Adrenal gland (tissue), 12 donors: ENCODE measurements around the gene DLK1. TPM values are rescaled to one million over a fixed set of nuclear protein-coding genes. Genes with fewer than 3 reads are reported as not detected.

Source experiments
- DNase-seq, 7 donors: peaks; one replicate each; pipeline ENCODE4 v3.0.0-alpha.2; 2019 to 2020
- H3K27ac ChIP-seq, 5 donors: fragments of 200-600 bp; sonication (generic) in 4 of 5; 1 replicate in 3 of 5; 2 replicates in 2 of 5; pipeline versions ENCODE4 v1.5.1 to v1.8.0; 2016 to 2020; ENCODE audit warnings: mild to moderate bottlenecking in 1 of 5
- H3K27me3 ChIP-seq: fragments of 200-600 bp; 2 replicates; pipeline ENCODE4 v1.8.0; 2021
- H3K36me3 ChIP-seq, 2 donors: fragments of 200-600 bp; replicated peaks in 1 of 2; 1 replicate in 1 of 2; 2 replicates in 1 of 2; pipeline versions ENCODE4 v1.5.1 to v1.8.0; 2018 to 2022
- H3K4me1 ChIP-seq, 2 donors: fragments of 200-600 bp; replicated peaks in 1 of 2; 1 replicate in 1 of 2; 2 replicates in 1 of 2; pipeline versions ENCODE4 v1.5.1 to v1.8.0; 2018 to 2021
- H3K4me3 ChIP-seq, 4 donors: fragments of 200-600 bp; sonication (generic) in 3 of 4; one replicate each; pipeline ENCODE4 v1.5.1; 2016 to 2018
- H3K9me3 ChIP-seq, 3 donors: fragments of 200-600 bp; sonication (generic) in 1 of 3; replicated peaks in 1 of 3; 1 replicate in 2 of 3; 2 replicates in 1 of 3; pipeline versions ENCODE4 v1.5.1 to v1.8.0; 2016 to 2021
- POLR2A ChIP-seq, 2 donors: fragments of 450-650 bp; IDR thresholded peaks; one replicate each; pipeline ENCODE4 v1.6.1; 2017; ENCODE audit warnings: antibody characterized with exemption in 2 of 2, mild to moderate bottlenecking in 2 of 2, moderate library complexity in 1 of 2
- WGBS, 4 donors: extraction: QIAGEN DNeasy Blood & Tissue Kit in 2 of 4; methylation state at CpG; one replicate each; pipeline versions ENCODE4 v1.1.5 to v1.1.7; 2013 to 2017; 5-methylcytosine and 5-hydroxymethylcytosine counted together
- intact Hi-C, 2 donors: fragments of 100-400 bp; cut with DNase I; formaldehyde crosslinking; loops; one replicate each; pipeline versions ENCODE4 v1.14.1 to v1.15.0; 2022 to 2023
- polyA plus RNA-seq, 3 donors: library from polyadenylated mRNA; stranded (reverse); fragments of 200-250 nt in 2 of 3; fragments of 350-450 nt in 1 of 3; fragmentation: Illumina TruSeq in 1 of 3; extraction: RNeasy Lipid Tissue Mini Kit (QIAGEN cat#74804) in 1 of 3; gene quantifications; one replicate each; pipeline ENCODE4 v1.2.3, GENCODE V29; 2013 to 2014
- total RNA-seq, 9 donors: library from RNA; depleted of rRNA in 4 of 9; stranded (reverse); fragments of >200 nt in 4 of 9; fragments of 120-200 nt in 1 of 9; fragmentation: NEBNext Ultra II Directional in 1 of 9; extraction: Animal tissue kit (Norgen Biotek cat#: 25700) in 1 of 9; gene quantifications; one replicate each; pipeline versions ENCODE4 v1.1.0 to v1.2.4, GENCODE V29; 2013 to 2023
- TF ChIP-seq, protein P1 (sequence below), 6 experiments: fragments of 450-650 bp in 4 of 6; fragments of 200-600 bp in 2 of 6; sonication (generic) in 1 of 6; IDR thresholded peaks; 1 replicate in 5 of 6; 2 replicates in 1 of 6; pipeline versions ENCODE4 v1.5.1 to v1.8.0; 2016 to 2021; ENCODE audit warnings: antibody characterized with exemption in 6 of 6, mild to moderate bottlenecking in 2 of 6, moderate library complexity in 1 of 6
- donor health status: healthy with polysubstance abuse.
- donor health status: Bipolar disorder and iron deficiency.
- donor health status: DM: yes; HTN: yes; CAD: no.
- donor health status: DM: no; HTN: no; CAD: no.
- donor health status: DM: no; HTN: no; CAD: no.
- donor health status: DM: yes; HTN: yes; CAD: no.

The DLK1 gene
- total and polyA plus RNA-seq, 12 donors, result 426 to 2,787 (median 1,682) TPM

DNA sequence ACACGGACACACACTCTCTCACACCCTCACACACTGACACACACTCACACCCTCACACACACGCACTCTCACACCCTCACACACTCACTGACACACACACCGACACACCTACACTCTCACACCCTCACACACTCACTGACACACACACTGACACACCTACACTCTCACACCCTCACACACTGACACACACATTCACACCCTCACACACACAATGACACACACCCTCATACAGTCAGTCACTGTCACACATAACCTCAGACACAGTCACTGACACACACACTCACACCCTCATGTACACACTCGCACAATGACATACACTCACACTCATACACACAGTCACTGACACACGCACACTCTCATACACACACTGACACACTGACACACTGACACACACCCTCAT lies 19.8 kb upstream of the DLK1 start:
- peaks cover 26 to 37% of the 10 kb centered on the region in 2 donors for H3K4me1 ChIP-seq

DNA sequence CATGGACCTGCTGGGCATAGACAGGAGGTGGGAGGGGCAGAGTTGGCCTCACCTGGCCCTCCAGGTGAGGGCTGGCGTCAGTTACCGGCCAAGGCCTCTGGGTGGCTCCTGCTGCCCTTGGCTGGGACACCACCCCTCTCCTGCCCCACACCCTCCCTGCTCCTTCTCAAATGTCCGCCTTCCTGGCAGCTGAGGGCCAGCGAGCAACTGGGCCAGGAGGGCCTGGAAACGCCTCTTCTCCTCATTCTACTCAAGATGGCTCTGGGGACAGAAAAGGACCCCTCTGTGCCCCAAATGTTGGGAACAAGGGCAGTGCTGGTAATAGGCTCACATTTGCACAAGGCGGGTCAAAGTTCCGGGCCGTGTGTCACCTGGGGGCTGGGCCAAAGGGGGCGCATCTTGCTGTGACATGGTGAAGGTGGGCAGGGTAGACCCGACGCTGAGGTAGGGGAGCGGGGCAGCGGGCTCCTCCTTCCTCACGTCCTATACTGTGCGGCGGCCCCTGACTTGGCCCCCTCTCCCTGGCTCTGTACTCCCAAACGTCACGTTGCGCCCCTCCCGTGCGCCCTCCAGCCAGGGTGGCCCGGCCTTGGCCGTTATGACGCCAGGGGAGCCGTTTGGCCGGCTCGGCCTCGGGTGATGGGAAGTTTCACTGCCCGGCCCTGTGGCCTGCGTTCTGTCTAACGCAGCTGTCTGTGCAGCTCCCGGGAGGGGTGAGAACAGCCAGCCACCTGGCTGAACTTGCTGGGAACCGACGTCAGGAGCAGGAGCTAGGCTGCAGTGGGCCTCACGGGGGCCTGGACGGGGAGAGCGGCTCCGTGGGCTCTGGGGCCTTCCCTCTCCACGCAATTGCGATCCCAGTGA lies 18.0 kb upstream of the DLK1 start:
- peak overlapping the region; percentile 35 to 95 (median 85) for H3K27ac ChIP-seq
- H3K27me3 ChIP-seq, result no peaks in the 10 kb centered on the region
- H3K4me1 ChIP-seq, result peaks cover 31 to 45% of the 10 kb centered on the region in 2 donors
- intact Hi-C loops, result no loop called here
- TF ChIP-seq POLR2A (IDR thresholded peaks at IDR 0.05), result peak in 1 of 2 donors; percentile 35
- TF ChIP-seq, protein P1, sequence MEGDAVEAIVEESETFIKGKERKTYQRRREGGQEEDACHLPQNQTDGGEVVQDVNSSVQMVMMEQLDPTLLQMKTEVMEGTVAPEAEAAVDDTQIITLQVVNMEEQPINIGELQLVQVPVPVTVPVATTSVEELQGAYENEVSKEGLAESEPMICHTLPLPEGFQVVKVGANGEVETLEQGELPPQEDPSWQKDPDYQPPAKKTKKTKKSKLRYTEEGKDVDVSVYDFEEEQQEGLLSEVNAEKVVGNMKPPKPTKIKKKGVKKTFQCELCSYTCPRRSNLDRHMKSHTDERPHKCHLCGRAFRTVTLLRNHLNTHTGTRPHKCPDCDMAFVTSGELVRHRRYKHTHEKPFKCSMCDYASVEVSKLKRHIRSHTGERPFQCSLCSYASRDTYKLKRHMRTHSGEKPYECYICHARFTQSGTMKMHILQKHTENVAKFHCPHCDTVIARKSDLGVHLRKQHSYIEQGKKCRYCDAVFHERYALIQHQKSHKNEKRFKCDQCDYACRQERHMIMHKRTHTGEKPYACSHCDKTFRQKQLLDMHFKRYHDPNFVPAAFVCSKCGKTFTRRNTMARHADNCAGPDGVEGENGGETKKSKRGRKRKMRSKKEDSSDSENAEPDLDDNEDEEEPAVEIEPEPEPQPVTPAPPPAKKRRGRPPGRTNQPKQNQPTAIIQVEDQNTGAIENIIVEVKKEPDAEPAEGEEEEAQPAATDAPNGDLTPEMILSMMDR (IDR thresholded peaks at IDR 0.05), result peak in 2 of 6 experiments; percentile 26 to 29
- no peak overlapping the region for H3K4me3 ChIP-seq
- H3K36me3 ChIP-seq, result no peaks in the 10 kb centered on the region
- peak; percentile 76 to 95 (median 90) for DNase-seq
- WGBS, 4 donors, result 44 to 74% (median 55%) methylated on average over 8 to 40 of the region's 40 CpGs
- no peaks in the 10 kb centered on the region for H3K9me3 ChIP-seq

More for the DNA sequence above, 19.8 kb upstream of the DLK1 start:
- 75 to 93% (median 89%) methylated on average over 5 of the region's 5 CpGs for WGBS, 4 donors
- Histone ChIP-seq H3K36me3 (no peaks in the 10 kb centered on the region), H3K9me3 (no peaks in the 10 kb centered on the region), H3K4me3 (no peak overlapping the region), H3K27ac (no peak overlapping the region), H3K27me3 (no peaks in the 10 kb centered on the region)
- DNase-seq, result no peak
- no peak for TF ChIP-seq POLR2A (IDR thresholded peaks at IDR 0.05)
- TF ChIP-seq, protein P1 (IDR thresholded peaks at IDR 0.05), result no peak
- intact Hi-C loops, result no loop called here

DNA sequence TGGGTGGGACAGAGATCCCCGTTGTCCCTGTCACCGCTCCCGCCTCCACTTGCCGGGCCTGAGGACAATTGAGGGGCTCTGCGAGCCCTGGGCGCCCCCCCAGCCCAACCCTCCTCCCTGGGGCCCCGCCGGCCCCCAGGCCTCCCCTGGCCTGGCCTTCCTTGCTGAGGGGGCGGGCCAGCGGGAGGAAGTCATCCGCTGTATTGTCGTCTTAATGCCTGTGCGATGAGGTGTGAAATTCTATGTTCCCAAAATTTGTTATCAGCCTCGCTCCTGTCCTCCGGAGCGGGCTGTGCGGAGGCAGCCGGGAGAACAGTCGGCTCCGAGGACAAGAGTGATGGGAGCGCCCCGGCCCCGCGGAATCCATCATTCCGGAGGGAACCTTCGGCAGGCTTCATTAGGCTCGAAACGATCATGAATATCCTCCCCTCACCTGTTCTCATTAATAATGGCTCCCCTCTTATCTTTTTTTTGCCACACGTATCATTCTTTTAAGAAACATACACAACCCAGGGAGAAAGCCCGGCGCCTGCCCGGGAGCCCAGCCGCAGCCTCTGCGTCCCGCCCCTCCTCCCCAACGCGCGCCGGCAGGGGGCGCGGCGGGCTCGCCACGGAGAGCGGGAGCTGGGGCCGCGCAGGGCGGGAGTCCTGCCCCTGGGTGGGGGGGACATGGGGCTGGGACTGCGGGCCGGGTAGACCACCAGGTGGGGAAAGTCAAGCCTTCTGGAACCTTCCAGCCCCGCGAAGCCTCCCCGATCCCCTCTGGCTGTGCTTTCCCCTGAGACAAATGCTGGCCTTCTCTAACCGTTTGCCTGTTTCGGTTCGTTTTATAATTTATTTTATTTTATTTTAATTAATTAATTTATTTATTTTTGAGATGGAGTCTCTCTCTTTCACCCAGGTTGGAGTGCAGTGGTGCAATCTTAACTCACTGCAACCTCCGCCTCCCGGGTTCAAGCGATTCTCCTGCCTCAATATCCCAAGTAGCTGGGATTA lies 17.1 kb upstream of the DLK1 start:
- Histone ChIP-seq H3K4me1 (peaks cover 31 to 54% of the 10 kb centered on the region in 2 donors), H3K27ac (peak overlapping the region; percentile 92 to 97 (median 95)), H3K27me3 (no peaks in the 10 kb centered on the region), H3K36me3 (no peaks in the 10 kb centered on the region), H3K9me3 (no peaks in the 10 kb centered on the region), H3K4me3 (peak overlapping the region in 1 of 4 donors; percentile 19)
- no peak for TF ChIP-seq POLR2A (IDR thresholded peaks at IDR 0.05)
- TF ChIP-seq, protein P1 (IDR thresholded peaks at IDR 0.05), result peak; percentile 8 to 63 (median 45)
- intact Hi-C loops, result loop anchor here in 1 of 2 donors (10.0 kb wide), 1 partner anchor 105 kb away; no protein-coding TSS in a partner anchor
- WGBS, 4 donors, result 27 to 55% (median 39%) methylated on average over 41 to 59 of the region's 59 CpGs
- peak in 4 of 7 donors; percentile 48 to 73 (median 60) for DNase-seq
